SIG-M5 (cell line): ENCODE results near the gene CYSRT1.
"Not testable (repeated sequence)": the region's sequence is repeated elsewhere in the genome, so short reads cannot be mapped to it uniquely, and the experiment has no call there.

Experiments
- DNase-seq: peaks from one replicate; lab custom pipeline; 2025; lab: John Stamatoyannopoulos, UW

Gene CYSRT1

DNA sequence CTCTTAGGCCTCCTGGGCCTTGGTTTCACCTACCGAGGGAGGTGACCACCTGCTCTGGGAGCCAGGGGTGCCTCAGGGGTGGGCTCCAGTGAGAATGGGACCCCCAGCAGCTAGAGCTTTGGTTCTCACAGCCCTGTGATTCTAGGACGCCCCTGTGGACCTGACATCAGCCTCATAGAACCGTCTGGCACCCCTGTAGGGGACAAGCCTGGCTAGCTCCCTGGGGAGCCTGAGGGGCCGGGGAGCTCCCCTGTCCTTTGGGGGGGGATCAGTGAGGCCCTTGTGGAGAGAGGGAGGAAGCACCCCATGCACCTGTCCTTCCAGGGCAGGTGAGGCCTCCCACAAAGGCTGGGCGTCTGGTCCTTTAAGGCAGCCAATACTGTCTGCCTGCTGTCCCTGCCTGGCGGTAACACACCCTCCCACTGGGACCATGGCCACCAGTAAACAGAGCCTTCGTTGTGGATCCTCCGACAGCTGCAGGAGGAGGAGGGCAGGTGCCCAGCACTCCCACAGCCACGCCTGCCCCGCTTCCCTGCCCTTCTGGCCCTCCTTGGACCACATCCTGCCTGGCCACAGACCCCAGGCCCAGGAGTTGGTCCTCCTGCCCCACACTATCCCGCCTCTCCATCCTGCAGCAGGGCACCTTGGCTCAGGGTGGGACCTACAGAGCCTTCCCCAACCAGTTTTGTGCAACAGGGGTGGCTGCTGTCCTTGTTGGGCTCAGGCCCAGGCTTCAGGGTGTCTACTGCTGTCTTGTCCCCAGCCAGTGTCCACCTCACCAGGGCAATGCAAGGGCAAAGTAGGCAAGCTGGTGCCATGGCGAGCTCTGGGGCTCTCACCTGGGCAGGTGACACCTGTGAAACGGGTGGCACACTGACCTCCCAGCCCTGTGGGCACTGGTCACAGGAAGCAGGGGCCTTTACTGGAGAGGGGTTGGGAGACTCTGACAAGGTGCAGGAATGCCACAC lies 13.1 kb downstream of the CYSRT1 start:
- DNase-seq, result no peak

DNA sequence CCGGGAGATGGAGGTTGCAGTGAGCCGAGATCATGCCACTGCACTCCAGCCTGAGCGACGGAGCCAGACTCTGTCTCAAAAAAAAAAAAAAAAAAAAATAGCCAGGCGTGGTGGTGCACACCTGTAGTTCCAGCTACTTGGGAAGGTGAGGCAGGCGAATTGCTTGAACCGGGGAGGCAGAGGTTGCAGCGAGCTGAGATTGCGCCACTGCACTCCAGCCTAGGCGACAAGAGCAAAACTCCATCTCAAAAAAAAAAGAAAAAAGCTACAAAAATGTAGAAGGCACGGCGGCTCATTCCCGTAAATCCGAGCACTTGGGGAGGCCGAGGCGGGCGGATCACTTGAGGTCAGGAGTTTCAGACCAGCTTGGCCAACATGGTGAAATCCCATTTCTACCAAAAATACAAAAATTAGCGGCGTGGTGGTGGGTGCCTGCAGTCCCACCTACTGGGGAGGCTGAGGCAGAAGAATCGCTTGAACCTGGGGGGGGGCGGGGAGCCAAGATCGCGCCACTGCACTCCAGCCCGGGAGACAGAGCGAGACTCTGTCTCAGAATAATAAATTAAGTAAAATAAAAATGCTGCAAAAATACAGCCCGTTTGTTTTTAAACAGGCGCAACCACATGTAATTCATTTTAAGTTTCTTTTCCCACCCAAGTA lies 14.7 kb downstream of the CYSRT1 start:
- not testable (repeated sequence) for DNase-seq

DNA sequence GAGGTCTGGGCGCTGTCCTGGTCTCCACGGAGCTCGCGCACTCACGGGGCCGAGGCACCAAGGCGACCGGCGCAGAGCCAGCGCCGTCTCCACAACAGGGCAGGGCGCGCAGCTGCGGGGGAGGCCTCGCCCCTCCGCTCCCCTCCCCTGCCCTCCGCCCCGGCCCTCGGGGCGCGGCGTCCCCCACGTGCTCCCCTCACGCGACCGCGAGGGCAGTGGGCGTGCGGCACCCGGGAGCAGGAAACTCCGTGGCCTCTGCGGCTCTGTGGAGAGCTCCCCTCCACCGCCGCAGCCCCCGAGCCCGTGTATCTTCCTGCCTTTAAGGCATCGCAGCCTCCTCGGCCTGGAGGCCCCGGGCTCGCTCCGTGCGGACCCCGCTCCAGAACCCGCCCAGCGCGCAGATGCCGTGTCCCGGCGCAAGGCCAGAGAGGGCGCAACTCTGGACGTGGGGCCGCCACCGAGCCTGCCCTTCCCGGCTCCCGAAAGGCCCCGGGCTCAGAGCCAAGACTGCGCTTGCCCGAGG lies 15.4 kb downstream of the CYSRT1 start:
- DNase-seq, result no peak

DNA sequence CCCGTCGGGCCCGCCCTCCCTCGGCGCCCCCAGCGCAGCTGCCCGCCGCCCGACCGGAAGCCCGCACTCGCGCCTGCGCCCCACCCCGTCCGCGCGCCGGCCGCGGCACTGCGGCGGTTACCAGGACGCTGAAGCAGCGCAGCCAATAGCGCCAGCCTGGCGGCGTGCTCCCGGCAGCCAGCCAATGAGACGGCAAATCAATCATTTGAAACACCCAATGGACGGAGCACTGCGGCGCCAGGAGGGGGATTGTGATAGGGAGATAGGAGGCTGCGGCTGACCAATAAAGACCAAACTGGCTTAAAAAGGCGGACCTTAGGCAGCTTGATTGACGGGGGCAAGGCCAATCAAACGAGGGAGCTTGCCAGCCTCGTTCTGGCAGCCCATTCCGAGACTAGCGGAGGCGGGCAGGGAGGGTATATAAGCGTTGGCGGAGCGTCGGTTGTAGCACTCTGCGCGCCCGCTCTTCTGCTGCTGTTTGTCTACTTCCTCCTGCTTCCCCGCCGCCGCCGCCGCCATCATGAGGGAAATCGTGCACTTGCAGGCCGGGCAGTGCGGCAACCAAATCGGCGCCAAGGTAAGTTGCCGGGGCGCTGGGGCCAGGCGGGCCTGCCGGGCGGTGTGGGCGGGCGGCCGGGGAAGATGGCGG lies 16.0 kb downstream of the CYSRT1 start, which contains the start of gene TUBB4B:
TUBB4B (plus strand) TSS at position 447 of the 649 bp plus-strand sequence; CDS start at position 521, 74 bp downstream.
- DNase-seq, result peak; percentile 98

DNA sequence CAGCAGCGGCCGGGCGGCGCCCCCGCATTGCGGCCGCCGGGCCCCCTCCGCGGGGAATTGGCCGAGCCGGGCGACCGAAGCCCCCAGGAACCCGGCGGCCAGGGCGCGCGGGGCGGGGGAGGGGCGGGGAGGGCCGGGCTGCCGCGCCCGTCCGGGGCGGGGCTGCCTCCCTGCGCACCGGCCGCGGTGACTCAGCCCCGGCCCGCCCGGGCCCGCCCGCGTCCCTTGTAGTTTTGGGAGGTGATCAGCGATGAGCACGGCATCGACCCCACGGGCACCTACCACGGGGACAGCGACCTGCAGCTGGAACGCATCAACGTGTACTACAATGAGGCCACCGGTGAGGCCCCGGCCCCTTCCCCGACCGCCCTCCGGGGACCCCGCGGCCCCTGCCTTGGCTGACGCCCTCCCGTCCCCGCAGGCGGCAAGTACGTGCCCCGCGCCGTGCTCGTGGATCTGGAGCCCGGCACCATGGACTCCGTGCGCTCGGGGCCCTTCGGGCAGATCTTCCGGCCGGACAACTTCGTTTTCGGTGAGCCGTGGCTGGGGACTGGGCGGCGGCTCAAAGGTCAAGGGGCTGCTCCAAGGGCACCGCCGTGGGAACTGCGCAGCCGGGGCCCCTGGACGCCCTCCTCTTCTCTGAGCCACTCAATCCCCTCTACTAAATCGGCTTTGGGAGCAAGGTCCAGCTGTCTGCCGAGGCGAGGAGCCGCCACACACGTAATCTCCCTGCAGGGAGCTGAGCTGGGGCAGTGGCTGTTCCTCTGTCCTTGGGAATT lies 16.7 kb downstream of the CYSRT1 start:
- DNase-seq, result no peak

DNA sequence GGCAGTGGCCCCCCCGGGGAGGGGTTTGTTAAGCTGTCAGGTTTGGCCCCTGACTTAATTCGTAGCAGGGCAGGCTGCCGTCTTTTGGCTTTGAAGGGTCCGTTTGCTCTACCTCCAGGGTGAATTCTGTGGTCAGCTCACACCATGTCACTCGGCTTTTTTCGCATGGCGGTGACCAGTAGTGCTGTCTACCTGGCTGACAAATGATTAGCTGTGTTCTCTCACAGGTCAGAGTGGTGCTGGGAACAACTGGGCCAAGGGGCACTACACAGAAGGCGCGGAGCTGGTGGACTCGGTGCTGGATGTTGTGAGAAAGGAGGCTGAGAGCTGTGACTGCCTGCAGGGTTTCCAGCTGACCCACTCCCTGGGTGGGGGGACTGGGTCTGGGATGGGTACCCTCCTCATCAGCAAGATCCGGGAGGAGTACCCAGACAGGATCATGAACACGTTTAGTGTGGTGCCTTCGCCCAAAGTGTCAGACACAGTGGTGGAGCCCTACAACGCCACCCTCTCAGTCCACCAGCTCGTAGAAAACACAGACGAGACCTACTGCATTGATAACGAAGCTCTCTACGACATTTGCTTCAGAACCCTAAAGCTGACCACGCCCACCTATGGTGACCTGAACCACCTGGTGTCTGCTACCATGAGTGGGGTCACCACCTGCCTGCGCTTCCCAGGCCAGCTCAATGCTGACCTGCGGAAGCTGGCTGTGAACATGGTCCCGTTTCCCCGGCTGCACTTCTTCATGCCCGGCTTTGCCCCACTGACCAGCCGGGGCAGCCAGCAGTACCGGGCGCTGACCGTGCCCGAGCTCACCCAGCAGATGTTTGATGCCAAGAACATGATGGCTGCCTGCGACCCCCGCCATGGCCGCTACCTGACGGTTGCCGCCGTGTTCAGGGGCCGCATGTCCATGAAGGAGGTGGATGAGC lies 17.6 kb downstream of the CYSRT1 start:
- DNase-seq, result no peak

DNA sequence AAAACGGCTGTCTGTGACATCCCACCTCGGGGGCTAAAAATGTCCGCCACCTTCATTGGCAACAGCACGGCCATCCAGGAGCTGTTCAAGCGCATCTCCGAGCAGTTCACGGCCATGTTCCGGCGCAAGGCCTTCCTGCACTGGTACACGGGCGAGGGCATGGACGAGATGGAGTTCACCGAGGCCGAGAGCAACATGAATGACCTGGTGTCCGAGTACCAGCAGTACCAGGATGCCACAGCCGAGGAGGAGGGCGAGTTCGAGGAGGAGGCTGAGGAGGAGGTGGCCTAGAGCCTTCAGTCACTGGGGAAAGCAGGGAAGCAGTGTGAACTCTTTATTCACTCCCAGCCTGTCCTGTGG lies 18.3 kb downstream of the CYSRT1 start:
- not testable (repeated sequence) for DNase-seq

DNA sequence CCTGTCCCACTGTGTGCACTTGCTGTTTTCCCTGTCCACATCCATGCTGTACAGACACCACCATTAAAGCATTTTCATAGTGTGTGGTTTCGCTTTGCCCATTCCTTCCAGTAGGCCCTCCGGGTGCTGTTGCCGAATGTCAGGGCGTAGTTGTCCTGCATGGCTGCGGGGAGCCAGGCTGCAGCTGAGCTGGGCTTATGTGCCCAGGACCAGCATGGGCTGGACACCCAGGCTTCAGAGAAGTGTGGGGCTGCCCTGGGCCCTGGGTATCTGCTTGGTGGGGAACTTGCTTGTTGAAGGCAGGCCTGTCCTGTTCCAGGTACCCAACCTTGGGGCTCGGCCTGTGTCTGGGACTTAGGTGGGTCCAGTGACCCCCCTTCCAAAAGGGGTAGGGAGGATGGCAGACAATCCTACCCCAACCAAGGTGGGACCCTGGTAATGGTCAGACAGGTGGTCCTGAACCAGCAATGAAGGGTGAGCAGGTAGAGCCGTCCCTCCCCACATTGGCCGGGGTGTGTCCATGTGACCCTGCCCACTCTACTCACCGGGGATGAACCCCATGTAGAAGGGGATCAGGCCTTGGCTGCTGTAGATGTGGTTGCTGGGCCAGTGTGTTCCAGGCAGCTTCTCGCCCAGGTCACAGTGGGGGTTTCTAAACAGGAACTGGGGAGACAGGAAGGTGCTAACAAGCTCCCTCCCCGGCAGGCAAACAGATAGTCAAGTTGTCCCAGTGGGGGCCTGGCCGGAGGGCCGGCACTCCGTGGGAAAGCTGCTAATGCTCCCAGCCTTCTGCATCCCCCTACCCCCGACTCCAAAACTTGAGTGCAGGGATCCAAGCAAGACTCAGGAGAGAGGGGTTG lies 18.9 kb downstream of the CYSRT1 start:
- no peak for DNase-seq

DNA sequence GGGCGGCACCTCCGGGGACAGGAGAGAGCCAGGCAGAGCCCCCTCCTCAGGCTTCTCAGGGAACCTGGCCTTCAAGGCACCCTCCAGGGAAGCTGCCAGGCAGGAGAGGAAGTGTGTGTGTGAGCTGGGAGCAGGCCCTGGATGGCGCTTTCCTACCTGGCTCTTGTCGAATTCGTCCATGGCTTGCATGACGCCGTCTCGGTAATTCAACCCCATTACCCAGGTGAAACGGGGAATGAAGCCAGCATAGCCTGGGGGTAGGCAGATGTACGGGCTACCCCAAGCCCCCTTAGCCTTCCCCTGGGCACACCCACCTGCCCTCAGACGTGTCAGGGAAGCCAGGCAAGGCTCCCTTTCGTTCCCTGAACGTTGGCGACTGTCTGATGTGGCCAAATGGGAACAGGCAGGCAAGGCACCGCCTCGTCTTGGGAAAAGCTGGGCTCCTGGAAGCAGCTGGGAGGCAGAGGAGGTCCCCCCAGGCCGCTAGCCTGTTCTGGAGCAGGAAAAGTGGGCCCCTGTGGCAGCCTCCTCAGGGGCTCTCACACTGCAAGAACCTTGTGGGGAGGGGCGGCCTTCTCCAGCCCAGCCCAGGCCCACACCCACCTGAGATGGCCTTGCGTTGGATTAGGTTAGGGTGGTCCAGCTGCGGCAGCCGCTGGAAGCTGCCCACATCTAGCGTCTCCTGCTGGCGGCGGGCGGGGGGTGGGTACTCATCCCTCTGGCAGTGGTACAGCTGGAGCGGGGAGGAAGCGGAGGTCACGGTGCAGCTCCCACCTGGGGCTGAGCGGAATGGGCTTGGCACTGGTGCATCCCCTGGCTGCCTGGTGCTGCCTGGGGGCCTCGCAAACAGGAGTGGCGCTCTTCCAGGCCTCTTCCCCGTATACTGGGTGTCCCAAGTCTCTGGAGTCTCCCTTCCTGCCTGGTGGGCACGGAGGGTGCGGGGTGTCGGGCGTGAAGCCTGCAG lies 19.8 kb downstream of the CYSRT1 start:
- DNase-seq, result no peak

DNA sequence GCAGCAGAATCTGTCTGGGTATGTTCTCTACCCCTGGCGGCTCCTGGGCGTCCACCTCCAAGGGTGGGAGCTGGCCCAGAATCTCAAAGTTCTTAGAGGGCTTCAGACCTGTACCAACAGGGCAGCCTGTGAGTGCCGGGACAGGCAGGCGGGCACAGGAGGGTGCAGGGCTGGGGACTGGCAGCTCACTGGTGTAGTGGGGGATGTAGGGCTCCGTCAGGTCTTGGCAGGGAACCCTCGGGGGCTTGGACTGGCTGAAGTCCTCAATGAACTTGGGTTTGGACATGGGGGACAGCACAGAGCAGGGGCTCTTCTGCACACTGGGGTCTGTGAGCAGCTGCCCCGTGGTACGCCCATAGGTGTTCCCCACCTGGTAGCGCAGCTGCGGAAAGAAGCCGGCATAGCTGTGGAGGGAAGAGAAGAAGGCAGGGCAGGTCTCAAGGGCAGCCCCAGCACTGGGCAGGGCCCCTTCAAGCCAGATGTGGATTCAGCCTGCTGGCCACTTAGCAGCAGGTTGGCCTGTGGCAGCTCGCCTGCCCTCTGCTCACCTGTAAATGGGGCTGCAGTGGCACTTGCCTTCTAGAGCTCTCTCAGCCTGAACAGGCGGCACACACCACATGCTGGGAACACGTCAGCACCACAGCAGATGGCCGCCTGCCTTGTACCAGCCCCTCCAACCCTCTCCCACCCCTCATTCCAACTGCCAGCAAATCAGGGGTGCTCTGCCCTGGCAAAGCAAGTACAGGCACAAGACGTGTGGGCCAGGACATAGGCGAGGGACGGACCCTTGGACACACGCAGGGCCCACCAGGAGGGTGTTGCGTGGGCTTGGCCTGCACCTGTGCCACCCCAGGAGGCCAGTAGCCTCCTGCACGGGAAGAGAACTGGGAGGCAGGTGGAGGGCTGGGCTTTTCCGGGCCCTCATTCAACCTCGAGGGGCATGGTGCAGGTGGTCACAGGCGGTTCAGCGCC lies 20.8 kb downstream of the CYSRT1 start:
- DNase-seq, result no peak

DNA sequence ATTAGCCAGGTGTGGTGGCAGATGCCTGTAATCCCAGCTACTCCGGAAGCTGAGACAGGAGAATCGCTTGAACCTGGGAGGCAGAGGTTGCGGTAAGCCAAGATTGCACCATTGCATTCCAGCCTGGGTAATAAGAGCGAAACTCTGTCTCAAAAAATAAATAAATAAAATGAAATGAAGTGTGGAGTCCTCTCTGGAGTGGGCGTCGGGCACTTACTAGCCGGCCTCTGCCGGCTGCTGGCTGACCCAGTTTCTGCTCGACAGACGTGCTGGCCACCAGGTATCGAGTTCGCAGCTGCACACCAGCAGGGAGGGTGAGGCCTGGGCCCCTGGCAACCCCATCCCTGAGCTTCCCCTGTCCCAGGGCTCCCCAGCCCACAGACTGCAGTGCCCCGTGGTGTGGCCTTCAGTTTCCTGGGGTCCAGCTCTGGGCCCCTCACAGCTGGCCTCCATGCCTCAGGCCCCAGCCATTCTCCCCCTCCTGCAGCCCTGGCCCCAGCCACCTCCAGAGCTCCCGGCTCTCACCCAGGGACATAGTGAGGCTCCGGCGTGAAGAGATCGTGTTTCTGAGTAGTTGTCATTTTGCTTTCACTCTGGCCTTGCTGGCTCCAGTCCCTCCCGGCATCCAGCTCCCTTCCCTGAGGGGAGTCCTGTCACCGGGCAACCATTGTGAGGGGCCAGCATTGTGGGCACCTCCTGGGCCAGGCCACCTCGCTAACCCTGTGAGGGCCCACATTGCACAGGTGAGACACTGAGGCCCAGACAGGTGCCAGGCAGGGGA lies 22.4 kb downstream of the CYSRT1 start:
- no peak for DNase-seq

DNA sequence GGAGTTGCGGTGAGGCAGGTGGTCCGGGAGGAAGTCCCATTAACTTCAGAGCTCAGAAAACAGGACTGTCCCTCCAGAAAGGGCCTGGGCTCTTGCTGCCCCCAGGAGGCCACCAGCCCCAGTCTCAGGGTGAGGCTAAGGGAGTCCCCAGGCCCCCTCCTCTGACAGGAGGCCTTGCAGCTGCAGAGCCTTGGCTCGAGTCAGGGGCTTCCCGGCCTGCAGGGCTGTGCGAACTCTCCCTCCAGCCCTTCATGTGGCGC lies 22.9 kb downstream of the CYSRT1 start:
- DNase-seq, result no peak

DNA sequence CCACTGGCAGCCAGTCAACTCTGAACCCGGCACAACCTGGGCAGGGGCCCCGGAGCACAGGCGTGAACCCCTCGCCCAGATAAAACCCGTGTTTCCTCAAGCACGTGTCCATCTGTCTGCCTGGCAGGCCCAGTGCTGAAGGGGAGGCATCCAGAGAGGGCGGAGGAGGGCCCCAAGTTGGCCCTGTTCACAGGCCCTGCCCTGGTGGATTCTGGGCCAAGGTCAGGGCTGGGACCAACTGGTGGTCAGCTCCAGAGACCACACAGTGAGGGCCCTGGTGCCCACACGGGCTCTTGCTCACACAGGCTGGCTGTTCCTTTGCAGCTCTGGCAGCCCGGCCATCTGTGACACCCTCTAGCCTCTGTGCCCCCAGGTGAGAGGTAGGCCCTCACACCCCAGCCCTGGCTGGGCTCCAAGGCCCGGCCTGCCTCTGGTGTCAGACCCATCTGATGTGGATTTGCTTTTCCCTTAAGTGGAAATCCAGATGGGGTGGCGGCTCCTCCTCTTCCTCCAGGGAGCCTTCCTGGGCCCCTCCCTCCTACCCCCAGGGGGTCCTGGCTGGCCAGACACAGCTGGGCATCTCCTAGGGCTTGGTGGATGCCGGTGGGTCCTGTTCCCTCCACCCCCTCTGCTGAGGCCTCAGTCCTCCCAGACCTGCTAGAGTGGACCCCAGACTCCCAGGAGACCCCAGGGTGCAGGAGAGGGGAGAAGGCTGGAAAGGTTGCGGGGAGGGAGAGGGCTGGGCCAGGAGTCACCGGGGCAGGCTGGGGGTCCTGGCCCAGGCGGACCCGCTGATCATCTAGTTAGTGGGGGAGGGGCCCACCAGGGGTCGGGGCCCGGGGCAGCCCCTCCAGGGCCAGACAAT lies 25.6 kb downstream of the CYSRT1 start:
- DNase-seq, result no peak

DNA sequence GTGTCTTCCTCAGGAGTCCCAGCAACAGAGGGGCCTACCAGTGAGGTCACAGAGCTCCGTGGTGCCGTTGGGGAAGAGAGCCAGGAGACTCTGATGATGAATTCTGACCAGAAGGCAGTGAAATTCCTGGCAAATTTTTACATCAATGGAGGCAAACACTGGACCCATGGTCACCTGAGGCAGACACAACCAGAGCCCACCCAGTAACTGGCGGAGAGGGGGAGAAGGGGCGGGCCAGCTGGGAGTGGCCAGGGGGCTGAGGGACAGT lies 26.2 kb downstream of the CYSRT1 start, which contains the start of gene STPG3:
STPG3 (plus strand) TSS at position 93 of the 268 bp plus-strand sequence; CDS start at position 94, 1 bp downstream.
- no peak for DNase-seq

DNA sequence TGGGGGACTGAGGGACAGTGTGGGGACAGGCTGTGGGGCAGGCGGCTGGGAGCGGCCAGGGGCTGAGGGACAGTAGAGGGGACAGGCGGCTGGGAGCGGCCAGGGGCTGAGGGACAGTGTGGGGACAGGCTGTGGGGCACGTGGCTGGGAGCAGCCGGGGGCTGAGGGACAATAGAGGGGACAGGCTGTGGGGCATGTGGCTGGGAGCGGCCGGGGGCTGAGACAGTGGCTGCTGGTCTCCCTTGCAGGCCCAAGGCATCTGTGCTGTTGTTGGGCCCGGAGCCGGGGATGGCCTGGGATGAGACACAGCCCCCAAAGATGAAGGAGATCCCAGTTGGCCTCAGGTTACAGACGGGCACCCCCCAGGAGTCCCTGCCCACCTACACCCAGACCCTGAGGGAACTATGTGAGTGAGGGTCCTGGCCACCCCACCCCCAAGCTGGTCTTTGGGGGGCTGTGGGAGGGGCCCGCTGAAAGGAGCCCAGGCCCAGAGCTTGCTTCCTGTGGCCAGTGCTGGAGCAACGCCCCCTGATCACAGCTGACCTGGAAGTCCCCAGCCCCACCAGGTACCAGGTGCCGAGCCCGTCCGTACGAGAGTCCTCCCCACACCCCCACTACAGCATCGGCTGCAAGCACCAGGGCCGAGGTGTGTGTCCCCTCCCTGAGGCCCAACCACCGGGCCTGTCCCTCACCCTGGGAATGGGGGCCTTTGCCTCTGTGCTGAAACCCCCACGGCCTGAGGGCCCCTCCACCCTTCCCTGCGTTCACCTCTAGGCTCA lies 26.7 kb downstream of the CYSRT1 start:
- DNase-seq, result no peak
